GM18873 (cell line): ENCODE measurements around the gene GGT1.
"Not testable (repeated sequence)": the region's sequence is repeated elsewhere in the genome, so short reads cannot be mapped to it uniquely, and the experiment has no call there.

Source experiments
- ATAC-seq: cut with Tn5 transposase; IDR thresholded peaks from one replicate; pipeline ENCODE4 v1.9.1; 2021; ENCODE audit warnings: mild to moderate bottlenecking, moderate library complexity, moderate number of reproducible peaks; ENCODE audit not compliant: unreplicated experiment, low FRiP score

Gene GGT1

GRCh38 chr22:24602847-24603769, at the start of gene GGT1:
TSS of gene GGT1 (plus strand) at chr22:24603193. CDS start at chr22:24611082, 7,889 bp downstream.
- not testable (repeated sequence) for ATAC-seq

DNA sequence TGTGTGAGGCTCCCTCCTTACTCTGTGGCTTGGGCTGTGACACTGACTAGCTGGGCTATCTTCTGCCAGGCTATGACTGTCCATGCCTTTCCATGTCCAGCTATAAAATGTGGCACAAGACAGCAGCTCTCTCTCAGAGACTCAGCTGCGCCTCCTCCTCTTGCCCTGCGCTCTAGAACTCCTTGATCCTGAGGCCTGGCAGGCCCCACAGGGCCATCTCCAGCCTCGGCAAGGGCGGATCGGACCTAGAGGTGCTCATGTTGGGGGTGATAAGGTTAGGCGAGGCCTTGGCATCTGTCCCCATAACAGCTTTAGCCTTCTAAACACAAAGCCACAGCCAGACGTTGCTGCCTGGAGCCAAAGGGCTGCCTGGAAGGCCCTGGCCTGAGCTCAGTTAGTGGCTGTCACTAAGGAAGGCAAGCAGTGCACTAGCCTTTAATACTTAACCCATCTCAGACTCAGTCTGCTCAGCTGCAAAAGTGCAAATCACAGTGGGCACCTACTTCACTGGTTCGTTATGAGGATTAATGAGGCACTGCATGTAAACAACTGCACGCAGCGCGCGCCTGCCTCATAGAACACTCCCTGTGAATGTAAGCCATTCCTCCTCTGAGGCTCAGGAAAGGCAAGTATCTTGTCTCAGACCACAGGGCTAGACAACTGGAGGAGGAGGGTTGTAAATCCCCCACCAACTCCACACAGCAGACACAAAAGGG, 49.2 kb upstream of the GGT1 start:
- ATAC-seq, result no peak

GRCh38 chr22:24554313-24555164, 48.5 kb upstream of the GGT1 start, which contains the start of gene GUCD1:
TSS of gene GUCD1 (minus strand) at chr22:24555138. CDS start at chr22:24554991, 147 bp downstream.
- peak; percentile 9 for ATAC-seq

DNA sequence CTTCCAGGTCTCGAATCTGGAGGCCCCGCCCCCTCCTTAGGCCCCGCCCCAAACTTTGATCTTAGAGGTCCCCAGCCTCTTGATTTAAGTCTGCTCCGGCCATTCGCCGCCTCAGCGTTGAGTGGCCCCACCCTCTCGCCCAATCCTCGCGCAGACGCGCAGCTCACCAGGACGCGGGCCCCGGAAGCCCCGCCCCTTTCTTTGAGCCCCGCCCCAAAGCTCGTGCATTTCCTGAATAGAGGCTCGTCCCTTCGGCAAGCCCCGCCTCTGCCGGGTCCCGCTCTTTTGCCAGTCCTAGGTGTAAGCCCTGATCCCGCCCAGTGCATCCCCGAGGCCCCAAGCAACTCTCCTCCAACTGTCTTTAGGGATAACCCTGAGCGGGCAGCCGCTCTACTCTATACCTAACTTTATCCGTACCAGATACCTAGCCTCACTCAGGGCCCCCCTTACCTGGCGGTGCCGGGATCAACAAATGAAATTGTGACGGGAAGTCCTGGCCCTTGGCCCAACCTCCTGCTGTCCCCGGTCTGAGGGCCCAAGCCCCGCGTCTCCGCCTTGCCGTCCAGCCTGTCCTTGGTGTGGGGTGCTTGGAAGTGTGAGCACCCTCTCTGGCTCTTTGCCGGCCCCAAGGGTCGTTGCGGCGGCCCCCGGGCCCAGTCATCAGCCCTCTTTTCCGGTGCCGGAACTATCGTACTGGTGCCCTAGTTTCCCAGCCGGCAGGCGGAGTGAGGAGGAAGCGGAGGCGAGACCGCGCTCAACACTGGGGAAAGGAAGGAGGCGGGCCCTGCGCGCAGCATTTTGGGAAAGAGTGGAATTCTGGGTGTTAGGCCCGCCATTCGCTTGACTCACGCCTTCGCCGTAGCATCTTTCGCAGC, 47.6 kb upstream of the GGT1 start, which contains the start of gene SNRPD3:
Gene SNRPD3 (plus strand): TSS at position 835 of the 875 bp plus-strand sequence. CDS start 1,676 bp downstream, outside the sequence.
- ATAC-seq, result peak; percentile 60

DNA sequence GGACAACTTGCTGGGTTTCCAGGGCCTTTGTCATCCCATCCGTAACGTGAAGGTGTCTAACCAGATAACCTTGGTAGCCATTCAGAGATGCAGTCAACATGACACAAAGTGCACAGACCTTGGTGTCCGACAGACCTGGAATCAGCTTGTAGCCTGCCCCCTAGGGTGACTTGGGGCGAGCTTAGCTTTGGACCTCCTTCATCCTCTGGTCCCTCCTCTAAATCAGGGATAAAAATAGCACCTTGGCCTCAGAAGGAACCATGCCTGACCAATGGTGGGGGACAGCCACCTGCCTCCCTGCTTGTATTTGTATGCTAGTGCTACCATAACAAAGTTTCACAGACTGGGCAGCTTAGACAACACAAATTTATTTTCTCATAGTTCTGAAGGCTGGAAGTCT, 43.5 kb upstream of the GGT1 start:
- no peak for ATAC-seq

DNA sequence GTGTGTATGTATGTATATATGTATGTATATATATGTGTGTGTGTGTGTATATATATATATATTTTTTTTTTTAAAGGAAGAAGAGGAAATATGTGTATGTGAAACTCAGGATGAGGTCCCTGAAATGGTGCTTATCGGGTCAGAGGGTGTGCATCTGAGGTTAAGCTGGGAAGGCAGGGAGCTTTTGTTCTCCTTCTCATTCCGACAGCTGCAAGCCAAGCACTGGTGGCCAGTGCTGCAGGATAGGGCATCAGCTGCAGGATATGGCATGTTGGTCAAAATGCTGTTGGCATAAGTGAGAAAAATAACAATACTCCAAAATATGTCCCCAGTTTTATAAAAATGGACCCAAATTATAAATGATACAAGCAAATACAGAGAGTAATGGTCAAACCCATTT, 39.7 kb upstream of the GGT1 start:
- no peak for ATAC-seq

DNA sequence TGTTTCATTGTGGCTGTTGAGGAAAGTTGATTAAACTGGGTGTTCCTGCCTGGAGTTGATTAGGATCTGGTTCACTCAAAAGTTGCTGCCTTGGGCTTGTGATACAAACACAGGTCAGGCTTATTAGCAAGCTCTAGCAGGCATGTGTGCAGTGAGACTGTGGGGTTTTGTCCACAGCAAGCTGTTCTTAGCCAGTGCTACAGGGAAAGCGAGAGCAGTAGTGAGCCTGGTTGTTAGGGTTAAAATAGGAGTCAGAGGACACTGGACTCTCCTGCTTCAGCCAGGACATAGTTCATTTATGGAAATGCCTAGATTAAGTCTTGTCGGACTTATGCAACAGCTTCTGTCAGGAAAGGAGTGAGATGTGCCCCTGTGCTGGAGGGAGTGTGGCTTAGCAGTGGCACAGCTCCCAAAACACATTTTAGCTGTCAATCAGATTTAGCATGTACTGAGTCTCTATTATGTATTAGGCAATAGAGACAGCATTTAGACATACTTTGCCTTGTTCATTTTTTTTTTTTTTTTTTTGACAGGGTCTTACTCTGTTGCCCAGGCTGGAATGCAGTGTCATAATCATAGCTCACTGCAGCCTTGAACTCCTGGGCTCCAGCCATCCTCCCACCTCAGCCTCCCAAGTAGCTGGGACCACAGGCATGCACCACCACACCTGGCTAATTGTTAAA, 38.5 kb upstream of the GGT1 start:
- ATAC-seq, result no peak

DNA sequence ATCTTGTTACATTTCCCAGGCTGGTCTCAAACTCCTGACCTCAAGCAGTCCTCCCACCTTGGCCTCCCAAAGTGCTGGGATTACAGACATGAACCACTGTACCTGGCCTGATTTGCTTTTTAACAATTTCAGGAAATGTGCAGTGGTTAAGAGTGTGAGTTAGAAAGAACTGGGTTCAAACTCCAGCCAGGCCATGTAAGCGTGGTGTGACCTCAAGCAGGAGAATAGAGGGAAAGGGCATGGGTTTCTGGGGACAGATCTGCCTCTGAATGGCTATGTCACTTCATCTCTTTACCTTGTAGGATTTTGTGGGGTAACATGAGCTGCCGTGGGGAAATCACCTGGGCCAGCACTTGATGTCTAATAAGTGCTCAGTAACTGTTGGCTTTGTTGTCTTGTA, 37.9 kb upstream of the GGT1 start:
- no peak for ATAC-seq

- ATAC-seq, result no peak
Observed at GRCh38 chr22:24566899-24567511, 36.0 kb upstream of the GGT1 start.

DNA sequence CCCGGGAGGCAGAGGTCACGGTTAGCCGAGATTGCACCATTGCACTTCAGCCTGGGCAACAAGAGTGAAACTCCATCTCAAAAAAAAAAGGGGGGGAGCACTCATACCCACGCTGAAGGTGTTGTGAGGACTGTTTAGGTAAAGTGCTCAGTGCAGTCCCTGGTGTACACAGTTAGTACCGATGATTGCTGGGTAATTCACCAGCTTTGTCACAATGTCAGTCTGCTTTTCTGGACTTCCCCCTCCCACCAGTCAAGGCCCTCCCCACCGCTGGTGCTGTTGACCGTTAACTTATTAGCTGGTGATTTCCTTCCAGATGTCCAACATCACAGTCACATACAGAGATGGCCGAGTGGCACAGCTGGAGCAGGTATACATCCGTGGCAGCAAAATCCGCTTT, 35.3 kb upstream of the GGT1 start:
- no peak for ATAC-seq

DNA sequence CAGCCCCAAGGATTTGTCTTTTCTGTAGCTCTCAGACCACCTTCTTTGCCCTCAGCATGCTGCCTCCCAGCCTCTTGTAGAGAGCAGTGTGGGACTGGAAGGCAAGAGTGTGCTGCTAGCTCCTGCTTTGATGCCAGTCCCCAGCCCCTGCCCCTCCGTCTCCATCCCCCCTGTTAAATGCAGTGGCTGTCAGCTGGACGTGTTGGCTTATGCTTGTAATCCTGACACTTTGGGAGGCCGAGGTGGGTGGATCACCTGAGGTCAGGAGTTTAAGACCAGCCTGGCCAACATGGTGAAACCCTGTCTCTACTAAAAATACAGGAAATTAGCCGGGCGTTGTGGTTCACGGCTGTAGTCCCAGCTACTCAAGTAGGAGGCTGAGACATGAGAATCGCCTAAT, 31.7 kb upstream of the GGT1 start:
- ATAC-seq, result no peak

GRCh38 chr22:24576778-24577177, 26.2 kb upstream of the GGT1 start:
- ATAC-seq, result no peak

- no peak for ATAC-seq
Observed at GRCh38 chr22:24578355-24579257, 24.4 kb upstream of the GGT1 start.

GRCh38 chr22:24579258-24579601, 23.8 kb upstream of the GGT1 start:
- no peak for ATAC-seq

DNA sequence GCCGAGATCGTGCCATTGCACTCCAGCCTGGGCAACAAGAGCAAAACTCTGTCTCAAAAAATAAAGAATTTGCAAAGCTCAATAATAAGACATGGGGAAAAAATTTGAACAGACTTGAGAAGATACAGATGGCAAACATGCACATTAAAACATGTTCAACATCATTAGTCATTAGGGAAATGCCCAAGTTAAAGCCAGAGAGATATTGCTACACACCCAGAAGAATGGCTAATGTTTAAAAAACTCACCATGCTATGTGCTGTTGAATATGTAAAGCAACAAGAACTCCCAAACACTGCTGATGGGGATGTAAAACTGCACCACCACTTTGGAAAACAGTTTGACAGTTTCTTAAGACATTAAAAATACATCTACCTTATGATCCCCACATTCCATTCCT, 22.7 kb upstream of the GGT1 start:
- ATAC-seq, result no peak

DNA sequence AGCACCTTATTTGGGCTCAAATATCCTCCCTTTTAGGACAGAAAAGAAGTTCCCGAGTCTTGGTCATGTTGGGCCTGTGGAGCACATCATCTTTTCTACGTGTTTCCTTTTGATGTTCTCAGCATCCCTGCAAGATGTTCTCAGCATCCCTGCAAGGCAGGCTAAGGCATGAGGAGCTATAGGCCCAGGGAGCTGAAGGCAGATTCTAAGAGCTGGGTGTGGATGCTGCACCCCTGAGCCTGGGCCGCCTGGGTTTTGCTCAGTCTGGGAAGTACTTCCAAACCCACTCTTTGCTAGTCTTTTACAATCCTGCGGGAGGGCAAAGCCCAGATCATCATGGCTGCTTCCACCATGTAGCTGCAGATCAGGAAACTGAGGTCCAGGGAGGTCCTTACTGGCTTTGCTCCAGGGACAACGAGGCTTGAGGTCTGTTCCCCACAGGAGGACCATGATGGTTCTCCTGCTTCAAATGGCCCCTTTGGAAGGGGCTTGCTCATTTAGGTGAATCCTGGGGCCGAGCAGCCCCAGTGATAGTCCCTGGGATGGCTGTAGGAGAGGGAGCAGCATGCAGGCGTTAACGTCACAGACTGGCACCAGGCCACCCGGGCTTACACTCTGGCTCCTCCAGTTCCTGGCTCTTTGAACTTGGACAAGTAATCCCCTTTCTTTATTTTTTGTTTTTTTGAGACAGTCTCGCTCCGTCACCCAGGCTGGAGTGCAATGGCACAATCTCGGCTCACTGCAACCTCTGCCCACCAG, 20.8 kb upstream of the GGT1 start:
- no peak for ATAC-seq
